DMS153 treated with DMSO at 0.1 percent for 48 hours (cell line): ENCODE measurements around the gene IL1B.

Experiments
- DNase-seq: peaks from one replicate; lab custom pipeline; 2025; ENCODE audit not compliant: unreplicated experiment; lab: John Stamatoyannopoulos, UW

Gene IL1B

GRCh38 chr2:112836695-112837117 lies at the start of gene IL1B:
Gene IL1B (minus strand): TSS chr2:112836779. CDS start chr2:112836229, 550 bp downstream.
- DNase-seq = no peak

- DNase-seq = no peak
Measured at GRCh38 chr2:112886291-112886690, 49.7 kb upstream of the IL1B start.

GRCh38 chr2:112885506-112885902 lies 48.9 kb upstream of the IL1B start:
- no peak for DNase-seq

GRCh38 chr2:112884869-112885505 lies 48.4 kb upstream of the IL1B start:
- peak; percentile 37 for DNase-seq

- no peak for DNase-seq
Measured at GRCh38 chr2:112883669-112884068, 47.1 kb upstream of the IL1B start.

- no peak for DNase-seq
Measured at GRCh38 chr2:112881217-112881985, 44.8 kb upstream of the IL1B start.

- DNase-seq = no peak
Measured at GRCh38 chr2:112880696-112881095, 44.1 kb upstream of the IL1B start.

GRCh38 chr2:112880091-112880531 lies 43.5 kb upstream of the IL1B start:
- DNase-seq = no peak

GRCh38 chr2:112879491-112880041 lies 43.0 kb upstream of the IL1B start:
- no peak for DNase-seq

- no peak for DNase-seq
Measured at GRCh38 chr2:112877423-112877822, 40.8 kb upstream of the IL1B start.

GRCh38 chr2:112876971-112877361 lies 40.4 kb upstream of the IL1B start:
- no peak for DNase-seq

GRCh38 chr2:112876257-112876970 lies 39.8 kb upstream of the IL1B start:
- no peak for DNase-seq

- no peak for DNase-seq
Measured at GRCh38 chr2:112870841-112871835, 34.6 kb upstream of the IL1B start.

- peak; percentile 94 for DNase-seq
Measured at GRCh38 chr2:112869258-112869842, 32.8 kb upstream of the IL1B start.

GRCh38 chr2:112867701-112868631 lies 31.4 kb upstream of the IL1B start:
- no peak for DNase-seq

- DNase-seq = no peak
Measured at GRCh38 chr2:112866128-112866835, 29.7 kb upstream of the IL1B start.

GRCh38 chr2:112864072-112864471 lies 27.5 kb upstream of the IL1B start:
- no peak for DNase-seq
